ENCODE results near the gene ARHGAP44. TPM values are rescaled to one million over a fixed set of nuclear protein-coding genes. Genes with fewer than 3 reads are reported as not detected.

Gene ARHGAP44
- total RNA-seq, 1 donor, result 1.3 TPM

- no peak for TF ChIP-seq CTCF (IDR thresholded peaks at IDR 0.05; ENCODE audit: insufficient read depth, low read depth, low read length)
- no peak for DNase-seq (ENCODE audit: low read depth)
- H3K4me3 ChIP-seq (ENCODE audit: low read depth, low read length), result no peak overlapping the region
Measured at GRCh38 chr17:12909046-12909445, 119.7 kb downstream of the ARHGAP44 start.

DNA sequence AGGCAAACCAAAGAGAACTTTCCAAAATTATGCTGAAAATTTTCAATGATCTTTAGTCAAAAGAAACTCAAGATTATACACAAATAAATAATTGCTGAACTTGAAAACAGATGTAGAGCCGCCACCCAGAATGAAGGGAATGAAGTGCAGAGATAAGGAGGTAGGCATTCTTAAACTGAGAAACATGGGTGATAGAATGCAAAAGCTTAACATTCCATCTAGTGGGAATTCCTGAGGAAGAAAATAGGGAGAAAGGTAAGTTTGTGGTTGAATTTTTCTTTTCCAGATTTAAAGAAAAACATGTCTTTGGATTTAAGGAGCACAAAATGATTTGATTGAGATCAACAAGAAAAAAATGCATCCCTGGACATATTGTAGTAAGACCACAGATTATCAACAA is 120.2 kb downstream of the ARHGAP44 start:
- no peak for DNase-seq (ENCODE audit: low read depth)
- H3K4me3 ChIP-seq (ENCODE audit: low read depth, low read length), result no peak overlapping the region
- TF ChIP-seq CTCF (IDR thresholded peaks at IDR 0.05; ENCODE audit: insufficient read depth, low read depth, low read length), result no peak

- H3K4me3 ChIP-seq (ENCODE audit: low read depth, low read length), result no peak overlapping the region
- TF ChIP-seq CTCF (IDR thresholded peaks at IDR 0.05; ENCODE audit: insufficient read depth, low read depth, low read length), result no peak
- no peak for DNase-seq (ENCODE audit: low read depth)
Measured at GRCh38 chr17:12911239-12911638, 121.9 kb downstream of the ARHGAP44 start.

DNA sequence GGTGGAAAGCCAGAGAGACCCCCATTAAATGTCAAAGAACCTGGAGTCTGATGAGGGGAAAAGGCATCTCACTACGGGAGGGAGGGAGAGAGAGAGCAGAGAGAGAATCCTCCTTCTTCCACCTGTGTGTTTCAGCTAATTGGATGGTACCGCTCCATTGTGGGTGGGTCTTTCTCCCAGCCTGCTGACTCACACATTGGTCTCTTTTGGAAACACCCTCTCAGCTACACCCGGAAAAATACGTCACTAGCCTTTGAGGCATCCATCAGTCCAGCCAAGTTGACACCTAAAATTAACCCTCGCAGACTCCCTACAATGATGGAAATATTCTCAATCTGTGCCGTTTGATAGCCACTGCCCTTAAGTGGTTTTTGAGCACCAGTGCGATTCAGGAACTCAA is 128.1 kb downstream of the ARHGAP44 start:
- no peak for DNase-seq (ENCODE audit: low read depth)
- TF ChIP-seq CTCF (IDR thresholded peaks at IDR 0.05; ENCODE audit: insufficient read depth, low read depth, low read length), result no peak
- H3K4me3 ChIP-seq (ENCODE audit: low read depth, low read length), result no peak overlapping the region

- no peak overlapping the region for H3K4me3 ChIP-seq (ENCODE audit: low read depth, low read length)
- no peak for DNase-seq (ENCODE audit: low read depth)
- no peak for TF ChIP-seq CTCF (IDR thresholded peaks at IDR 0.05; ENCODE audit: insufficient read depth, low read depth, low read length)
Measured at GRCh38 chr17:12918142-12918541, 128.8 kb downstream of the ARHGAP44 start.

DNA sequence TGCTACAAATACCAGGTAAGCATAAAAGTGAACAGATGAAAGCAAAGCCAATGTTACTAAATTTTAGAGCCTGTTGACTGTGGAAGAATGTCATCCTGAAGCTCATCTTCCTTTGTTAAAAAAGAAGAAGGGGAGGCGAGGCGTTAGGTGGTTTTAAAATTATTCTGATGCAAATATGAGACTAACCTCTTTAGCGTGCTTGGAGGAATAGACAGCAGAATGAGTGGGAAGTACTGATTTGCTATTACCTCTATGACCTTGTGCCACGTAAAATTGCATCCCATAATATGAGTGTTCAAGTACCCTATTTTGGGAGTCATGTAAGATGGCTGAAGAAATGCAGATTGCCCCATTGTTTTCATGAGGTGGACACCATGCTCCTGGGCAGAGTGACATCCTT is 132.8 kb downstream of the ARHGAP44 start:
- no peak overlapping the region for H3K4me3 ChIP-seq (ENCODE audit: low read depth, low read length)
- DNase-seq (ENCODE audit: low read depth), result no peak
- no peak for TF ChIP-seq CTCF (IDR thresholded peaks at IDR 0.05; ENCODE audit: insufficient read depth, low read depth, low read length)

DNA sequence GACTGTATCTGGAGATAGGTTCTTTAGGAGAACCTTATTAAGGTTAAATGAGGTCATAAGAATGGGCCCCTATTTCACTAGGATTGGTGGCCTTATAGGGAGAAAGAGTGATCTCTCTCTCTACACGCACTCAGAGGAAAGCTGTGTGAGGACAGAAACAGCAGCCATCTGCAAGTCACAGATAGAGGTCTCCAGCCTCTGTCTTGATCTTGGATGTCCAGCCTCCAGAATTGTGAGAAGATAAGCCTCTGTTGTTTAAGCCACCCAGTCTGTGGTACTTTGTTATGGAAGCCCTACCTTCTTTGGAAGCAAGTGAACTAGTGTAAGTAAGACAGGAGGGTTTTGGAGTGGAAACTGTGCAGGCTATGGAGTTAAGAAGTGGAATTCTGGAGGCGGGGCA is 135.3 kb downstream of the ARHGAP44 start:
- TF ChIP-seq CTCF (IDR thresholded peaks at IDR 0.05; ENCODE audit: insufficient read depth, low read depth, low read length), result no peak
- DNase-seq (ENCODE audit: low read depth), result no peak
- H3K4me3 ChIP-seq (ENCODE audit: low read depth, low read length), result no peak overlapping the region
